Gastroesophageal sphincter (tissue), 3 donors: ENCODE data around the gene REX1BD.

Experiments
- CTCF ChIP-seq, 4 experiments: fragments of 200-600 bp in 2 of 4; fragments of 450-650 bp in 2 of 4; sonication (generic) in 1 of 4; IDR thresholded peaks; one replicate each; pipeline ENCODE4 v1.5.1; 2017 to 2019; ENCODE audit warnings: antibody characterized with exemption in 4 of 4, mild to moderate bottlenecking in 2 of 4, moderate library complexity in 2 of 4
- EP300 ChIP-seq: sonication (generic); formaldehyde crosslinking; IDR thresholded peaks from one replicate; pipeline ENCODE4 v1.6.1; 2017; ENCODE audit warnings: antibody characterized with exemption, mild to moderate bottlenecking
- POLR2A ChIP-seq, 2 donors: fragments of 450-650 bp; IDR thresholded peaks; one replicate each; pipeline ENCODE4 v1.6.1; 2017; ENCODE audit warnings: antibody characterized with exemption in 2 of 2, mild to moderate bottlenecking in 2 of 2, moderate library complexity in 1 of 2
- POLR2AphosphoS5 ChIP-seq: sonication (generic); formaldehyde crosslinking; IDR thresholded peaks from one replicate; pipeline ENCODE4 v1.6.1; 2017; ENCODE audit warnings: antibody characterized with exemption

GRCh38 chr19:18611327-18612050, 22.9 kb downstream of the REX1BD start:
- TF ChIP-seq POLR2A (IDR thresholded peaks at IDR 0.05): no peak
- TF ChIP-seq CTCF (IDR thresholded peaks at IDR 0.05): no peak
- TF ChIP-seq EP300: no peak
- TF ChIP-seq POLR2AphosphoS5: no peak
